ENCODE data around the gene CHAMP1. TPM values are rescaled to one million over a fixed set of nuclear protein-coding genes. Genes with fewer than 3 reads are reported as not detected.

Gene CHAMP1
- total RNA-seq, 2 experiments from 2014 or later, result 11.0 to 12.2 TPM

DNA sequence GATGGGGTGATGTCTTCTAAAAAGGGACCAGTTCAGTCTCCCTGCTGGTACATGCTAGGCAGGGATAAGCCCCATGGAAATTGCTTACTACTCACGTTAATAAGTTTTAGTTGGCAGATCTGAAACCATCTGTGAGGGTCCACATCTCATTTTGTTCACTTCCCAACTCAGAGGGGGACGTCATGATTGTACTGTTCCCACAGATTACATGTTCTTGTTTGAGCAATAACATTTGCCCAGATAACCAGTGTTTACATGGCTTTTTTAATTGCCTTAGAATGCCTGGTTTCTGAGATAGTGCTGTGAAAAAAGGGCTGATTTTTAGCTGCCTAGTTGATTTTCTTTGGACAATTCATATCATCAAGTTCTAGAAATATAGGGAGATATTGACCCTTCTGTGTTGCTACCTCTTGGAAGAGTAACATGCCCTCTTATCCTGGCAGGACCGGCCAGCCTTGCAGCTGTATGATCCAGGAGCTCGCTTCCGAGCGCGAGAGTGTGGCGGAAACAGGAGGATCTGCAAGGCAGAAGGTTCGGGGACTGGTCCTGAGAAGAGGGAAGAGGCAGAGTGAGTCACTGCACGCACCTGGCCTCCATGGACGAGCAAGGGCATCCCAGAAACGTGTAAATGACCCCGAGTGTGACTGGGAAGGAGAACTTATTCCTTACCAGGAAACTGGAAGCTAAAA is 9.8 kb upstream of the CHAMP1 start:
- H3K27me3 Mint-ChIP-seq, result no peaks in the 10 kb centered on the region
- Histone ChIP-seq H3K4me1 (ENCODE audit: insufficient read depth, low read length) (no peaks in the 10 kb centered on the region), H3K27ac (ENCODE audit: low read depth in 1 of 2, low read length in 2 of 2) (no peak overlapping the region), H3K36me3 (ENCODE audit: insufficient read depth, low read length) (peaks cover 46% of the 10 kb centered on the region), H3K4me3 (ENCODE audit: low read length) (no peak overlapping the region), H3K9me3 (ENCODE audit: control insufficient read depth in 1 of 2, insufficient read depth in 1 of 2, low read length in 2 of 2) (no peaks in the 10 kb centered on the region), H3K27me3 (ENCODE audit: control insufficient read depth in 1 of 2, insufficient read depth in 2 of 2, low read length in 2 of 2) (no peaks in the 10 kb centered on the region)
- POLR2A ChIA-PET, result no interaction called here
- CTCF ChIA-PET, result no interaction called here
- no peak overlapping the region for H3K27ac Mint-ChIP-seq
- no peaks in the 10 kb centered on the region for H3K9me3 Mint-ChIP-seq
- peaks cover 51% of the 10 kb centered on the region for H3K36me3 Mint-ChIP-seq (ENCODE audit: low read depth)
- TF ChIP-seq CTCF (IDR thresholded peaks at IDR 0.05), result no peak
- ATAC-seq (ENCODE audit: poor library complexity), result no peak
- H3K4me3 Mint-ChIP-seq, result no peak overlapping the region
- no peaks in the 10 kb centered on the region for H3K4me1 Mint-ChIP-seq (ENCODE audit: low read depth)
- no peak for DNase-seq
- intact Hi-C loops (cut with DNase I, micrococcal nuclease), result no loop called here

DNA sequence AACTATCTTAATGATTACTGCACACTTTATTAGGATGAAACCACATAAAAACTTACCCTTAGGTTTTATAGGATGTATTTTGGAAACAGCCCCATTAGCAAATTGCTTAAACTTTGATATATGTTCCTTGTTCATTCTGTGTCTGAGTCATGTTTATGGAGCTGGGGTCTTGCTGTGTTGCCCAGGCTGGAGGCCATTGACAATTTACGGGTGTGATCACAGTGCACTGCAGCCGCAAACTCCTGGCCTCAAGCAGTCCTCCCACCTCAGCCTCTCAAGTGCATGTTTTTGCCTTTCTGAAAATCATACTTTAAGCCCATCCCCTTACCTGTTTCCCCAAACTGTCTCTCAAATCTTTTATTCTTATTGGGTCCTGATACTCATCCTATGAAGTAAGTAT is 5.2 kb upstream of the CHAMP1 start:
- Histone ChIP-seq H3K9me3 (ENCODE audit: control insufficient read depth in 1 of 2, insufficient read depth in 1 of 2, low read length in 2 of 2) (no peaks in the 10 kb centered on the region), H3K36me3 (ENCODE audit: insufficient read depth, low read length) (peaks cover 17% of the 10 kb centered on the region), H3K4me1 (ENCODE audit: insufficient read depth, low read length) (peaks cover 7% of the 10 kb centered on the region), H3K4me3 (ENCODE audit: low read length) (no peak overlapping the region), H3K27me3 (ENCODE audit: control insufficient read depth in 1 of 2, insufficient read depth in 2 of 2, low read length in 2 of 2) (no peaks in the 10 kb centered on the region), H3K27ac (ENCODE audit: low read depth in 1 of 2, low read length in 2 of 2) (no peak overlapping the region)
- Mint-ChIP-seq H3K36me3 (ENCODE audit: low read depth) (peaks cover 22% of the 10 kb centered on the region), H3K27ac (no peak overlapping the region), H3K4me3 (no peak overlapping the region), H3K27me3 (no peaks in the 10 kb centered on the region), H3K4me1 (ENCODE audit: low read depth) (peaks cover 13% of the 10 kb centered on the region), H3K9me3 (no peaks in the 10 kb centered on the region)
- ChIA-PET CTCF (no interaction called here), POLR2A (no interaction called here)
- intact Hi-C loops (cut with DNase I, micrococcal nuclease), result no loop called here
- DNase-seq, result no peak
- no peak for TF ChIP-seq CTCF (IDR thresholded peaks at IDR 0.05)
- no peak for ATAC-seq (ENCODE audit: poor library complexity)

DNA sequence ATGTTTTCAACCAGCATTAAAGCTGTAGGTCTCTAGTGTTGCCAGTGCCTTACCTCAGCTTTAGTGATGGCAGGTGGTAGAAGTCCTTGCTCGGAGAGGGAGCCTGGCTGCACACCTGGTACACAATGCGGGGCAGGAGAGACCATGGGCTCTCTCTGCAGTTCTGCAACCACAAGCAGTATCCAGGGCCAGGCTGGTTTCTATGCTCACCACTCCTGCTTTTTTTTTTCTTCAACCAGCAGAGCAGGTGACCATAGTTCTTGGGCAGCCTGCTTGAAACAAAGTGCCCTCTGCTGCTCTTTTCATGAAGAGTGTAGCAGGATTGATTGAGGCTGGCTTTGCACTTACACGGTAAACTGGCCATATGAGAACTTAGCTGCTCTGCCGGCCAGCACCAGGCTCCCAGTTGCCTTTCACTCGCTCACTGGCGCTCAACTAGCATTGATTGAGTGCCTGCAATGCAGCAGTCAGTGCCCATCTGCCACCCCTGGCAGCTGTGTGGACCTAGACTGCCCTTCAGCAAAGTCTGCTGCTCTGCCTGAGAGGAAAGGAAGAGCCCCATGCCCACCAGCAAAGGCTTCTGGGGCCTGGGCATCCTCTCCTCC is 4.4 kb upstream of the CHAMP1 start:
- Histone ChIP-seq H3K4me3 (ENCODE audit: low read length) (no peak overlapping the region), H3K27me3 (ENCODE audit: control insufficient read depth in 1 of 2, insufficient read depth in 2 of 2, low read length in 2 of 2) (no peaks in the 10 kb centered on the region), H3K36me3 (ENCODE audit: insufficient read depth, low read length) (peaks cover 10% of the 10 kb centered on the region), H3K9me3 (ENCODE audit: control insufficient read depth in 1 of 2, insufficient read depth in 1 of 2, low read length in 2 of 2) (no peaks in the 10 kb centered on the region), H3K27ac (ENCODE audit: low read depth in 1 of 2, low read length in 2 of 2) (no peak overlapping the region), H3K4me1 (ENCODE audit: insufficient read depth, low read length) (peaks cover 7% of the 10 kb centered on the region)
- no peak for TF ChIP-seq CTCF (IDR thresholded peaks at IDR 0.05)
- peaks cover 15% of the 10 kb centered on the region for H3K4me1 Mint-ChIP-seq (ENCODE audit: low read depth)
- peaks cover 18% of the 10 kb centered on the region for H3K36me3 Mint-ChIP-seq (ENCODE audit: low read depth)
- H3K4me3 Mint-ChIP-seq, result no peak overlapping the region
- H3K9me3 Mint-ChIP-seq, result no peaks in the 10 kb centered on the region
- H3K27me3 Mint-ChIP-seq, result no peaks in the 10 kb centered on the region
- no peak overlapping the region for H3K27ac Mint-ChIP-seq
- DNase-seq (no peak), ATAC-seq (ENCODE audit: poor library complexity) (no peak)
- ChIA-PET POLR2A (interaction anchor here (1.7 kb wide), 1 partner anchor 28 kb away, joined by 10 read pairs; no protein-coding TSS in a partner anchor), CTCF (no interaction called here)
- intact Hi-C loops (cut with DNase I, micrococcal nuclease), result no loop called here

Data from CD4-positive, alpha-beta T cell (primary cell).